Stimulated activated CD4-positive, alpha-beta T cell treated with anti-CD3 and anti-CD28 coated beads, Interleukin-4, amount 100 ng/mL, for 48 hours (primary cell): ENCODE measurements around the gene GSTM4.

ENCODE experiments used
- DNase-seq, 2 donors: peaks; one replicate each; pipeline ENCODE4 v3.0.0-alpha.2; 2020; ENCODE audit warnings: low read depth in 2 of 2

The GSTM4 gene

GRCh38 chr1:109624201-109625010, 31.5 kb upstream of the GSTM4 start:
- DNase-seq: no peak

GRCh38 chr1:109625176-109625575, 30.7 kb upstream of the GSTM4 start:
- DNase-seq: no peak

- DNase-seq: no peak
Measured at GRCh38 chr1:109625601-109626560, 30.0 kb upstream of the GSTM4 start.

GRCh38 chr1:109626682-109627408, 29.1 kb upstream of the GSTM4 start:
- no peak for DNase-seq

- DNase-seq: no peak
Measured at GRCh38 chr1:109627692-109628399, 28.1 kb upstream of the GSTM4 start.

- no peak for DNase-seq
Measured at GRCh38 chr1:109628540-109629321, 27.2 kb upstream of the GSTM4 start.

GRCh38 chr1:109629372-109630030, 26.4 kb upstream of the GSTM4 start:
- DNase-seq: no peak

GRCh38 chr1:109630081-109630897, 25.6 kb upstream of the GSTM4 start:
- peak in 1 of 2 donors; percentile 35 for DNase-seq

- DNase-seq: no peak
Measured at GRCh38 chr1:109630898-109631512, 24.9 kb upstream of the GSTM4 start.

GRCh38 chr1:109631513-109632505, 24.1 kb upstream of the GSTM4 start:
- DNase-seq: no peak

- no peak for DNase-seq
Measured at GRCh38 chr1:109632671-109633346, 23.1 kb upstream of the GSTM4 start.

GRCh38 chr1:109634292-109634691, 21.6 kb upstream of the GSTM4 start:
- DNase-seq: no peak

- no peak for DNase-seq
Measured at GRCh38 chr1:109634771-109635750, 20.8 kb upstream of the GSTM4 start.

GRCh38 chr1:109635862-109636200, 20.1 kb upstream of the GSTM4 start:
- no peak for DNase-seq

GRCh38 chr1:109636201-109636952, 19.5 kb upstream of the GSTM4 start:
- DNase-seq: no peak
